Loucy (cell line): ENCODE data around the gene UGT1A1.

Experiments
- H2AFZ ChIP-seq: fragments of 200-600 bp; sonication (generic); 2 replicates; pipeline ENCODE4 v1.6.0; 2016; ENCODE audit warnings: antibody characterized with exemption, mild to moderate bottlenecking, low read length, moderate library complexity
- H3F3A ChIP-seq: fragments of 200-600 bp; 2 replicates; pipeline ENCODE4 v1.6.0; 2016; ENCODE audit warnings: antibody characterized with exemption, low read depth, mild to moderate bottlenecking
- H3K27me3 ChIP-seq: fragments of 200-600 bp; sonication (generic); 2 replicates; pipeline ENCODE4 v1.6.1; 2014; ENCODE audit warnings: low read length, mild to moderate bottlenecking; ENCODE audit not compliant: insufficient read depth, poor library complexity, severe bottlenecking
- H3K36me3 ChIP-seq: fragments of 200-600 bp; sonication (generic); 2 replicates; pipeline ENCODE4 v1.6.1; 2016; ENCODE audit warnings: low read length; ENCODE audit not compliant: insufficient read depth
- H3K4me1 ChIP-seq: fragments of 200-600 bp; sonication (generic); 2 replicates; pipeline ENCODE4 v1.5.1; 2014; ENCODE audit warnings: low read length, mild to moderate bottlenecking; ENCODE audit not compliant: insufficient read depth, poor library complexity, severe bottlenecking
- H3K4me2 ChIP-seq: fragments of 200-600 bp; sonication (generic); 2 replicates; pipeline ENCODE4 v1.6.0; 2014; ENCODE audit warnings: antibody characterized with exemption, low read length, low read depth, mild to moderate bottlenecking; ENCODE audit not compliant: poor library complexity, severe bottlenecking
- H3K4me3 ChIP-seq: fragments of 200-600 bp; sonication (generic); 2 replicates; pipeline ENCODE4 v1.5.1; 2014; ENCODE audit warnings: low read length, mild to moderate bottlenecking, mixed read lengths; ENCODE audit not compliant: poor library complexity, severe bottlenecking
- H3K79me2 ChIP-seq: fragments of 200-600 bp; sonication (generic); 2 replicates; pipeline ENCODE4 v1.6.1; 2014; ENCODE audit warnings: low read length; ENCODE audit not compliant: insufficient read depth
- H3K9ac ChIP-seq: fragments of 200-600 bp; sonication (generic); 2 replicates; pipeline ENCODE4 v1.6.0; 2014; ENCODE audit warnings: mild to moderate bottlenecking, low read depth, low read length, moderate library complexity; ENCODE audit not compliant: poor library complexity, severe bottlenecking
- H3K9me2 ChIP-seq: fragments of 200-600 bp; sonication (generic); replicated peaks from 2 replicates; pipeline ENCODE4 v1.6.1; 2016; ENCODE audit warnings: low read depth, low read length, mixed read lengths
- H3K9me3 ChIP-seq: fragments of 200-600 bp; sonication (generic); 2 replicates; pipeline ENCODE4 v1.6.1; 2014; ENCODE audit warnings: mild to moderate bottlenecking, antibody characterized with exemption, low read length, low read depth; ENCODE audit not compliant: insufficient read depth
- H4K20me1 ChIP-seq: fragments of 200-600 bp; sonication (generic); 2 replicates; pipeline ENCODE4 v1.6.0; 2014; ENCODE audit warnings: antibody characterized with exemption, low read length, mild to moderate bottlenecking; ENCODE audit not compliant: insufficient read depth, poor library complexity, severe bottlenecking
- CTCF ChIP-seq: fragments of 200-600 bp; sonication (generic); conservative IDR thresholded peaks from 2 replicates; pipeline ENCODE4 v1.5.1; 2014; ENCODE audit warnings: mild to moderate bottlenecking, antibody characterized with exemption, low read length
- EZH2phosphoT487 ChIP-seq: fragments of 200-600 bp; IDR thresholded peaks from 2 replicates; pipeline ENCODE4 v1.6.1; 2018; ENCODE audit warnings: antibody characterized with exemption, mild to moderate bottlenecking, moderate library complexity, borderline replicate concordance

Gene UGT1A1

GRCh38 chr2:233760043-233760442, at the start of gene UGT1A1:
UGT1A1 (plus strand) TSS chr2:233760270; CDS start chr2:233760288, 18 bp downstream.
- Histone ChIP-seq H3K79me2 (no peaks in the 10 kb centered on the region), H3F3A (no peaks in the 10 kb centered on the region)
- TF ChIP-seq EZH2phosphoT487 = no peak
- no peak for TF ChIP-seq CTCF

GRCh38 chr2:233711312-233712008, 48.6 kb upstream of the UGT1A1 start:
- no peak overlapping the region for H3K4me2 ChIP-seq
- peak; percentile 96 for TF ChIP-seq CTCF
- no peak for TF ChIP-seq EZH2phosphoT487

More at GRCh38 chr2:233760043-233760442, at the start of gene UGT1A1:
- no peak within 1 kb of the TSS for H2AFZ ChIP-seq
- no peaks in the 10 kb centered on the region for H3K27me3 ChIP-seq
- H3K4me2 ChIP-seq = no peak within 1 kb of the TSS
- H3K9ac ChIP-seq = no peak within 1 kb of the TSS
- H4K20me1 ChIP-seq = no peaks in the 10 kb centered on the region
- H3K9me2 ChIP-seq = no peaks in the 10 kb centered on the region
- H3K4me3 ChIP-seq = no peak within 1 kb of the TSS
- H3K36me3 ChIP-seq = no peaks in the 10 kb centered on the region
- no peaks in the 10 kb centered on the region for H3K9me3 ChIP-seq
- H3K4me1 ChIP-seq = no peaks in the 10 kb centered on the region

GRCh38 chr2:233712611-233713261, 47.3 kb upstream of the UGT1A1 start, which contains the start of gene UGT1A5:
UGT1A5 (plus strand) TSS chr2:233712907; CDS start chr2:233712992, 85 bp downstream.
- TF ChIP-seq EZH2phosphoT487 (no peak), CTCF (no peak)
- no peaks in the 10 kb centered on the region for H3F3A ChIP-seq
- no peaks in the 10 kb centered on the region for H3K79me2 ChIP-seq
- H3K9me2 ChIP-seq = no peaks in the 10 kb centered on the region
- no peaks in the 10 kb centered on the region for H3K27me3 ChIP-seq
- no peaks in the 10 kb centered on the region for H3K9me3 ChIP-seq
- H3K4me1 ChIP-seq = no peaks in the 10 kb centered on the region
- H3K9ac ChIP-seq = no peak within 1 kb of the TSS
- no peaks in the 10 kb centered on the region for H4K20me1 ChIP-seq
- no peaks in the 10 kb centered on the region for H3K36me3 ChIP-seq
- no peak within 1 kb of the TSS for H3K4me3 ChIP-seq
- H2AFZ ChIP-seq = no peak within 1 kb of the TSS
- no peak within 1 kb of the TSS for H3K4me2 ChIP-seq

More at GRCh38 chr2:233711312-233712008, 48.6 kb upstream of the UGT1A1 start:
- H3K9ac ChIP-seq = no peak overlapping the region
- H3K36me3 ChIP-seq = no peaks in the 10 kb centered on the region
- no peak overlapping the region for H3K4me3 ChIP-seq
- H3K27me3 ChIP-seq = no peaks in the 10 kb centered on the region
- H2AFZ ChIP-seq = no peak overlapping the region
- H3K9me3 ChIP-seq = no peaks in the 10 kb centered on the region
- H3F3A ChIP-seq = no peaks in the 10 kb centered on the region
- H3K4me1 ChIP-seq = no peaks in the 10 kb centered on the region
- H3K79me2 ChIP-seq = no peaks in the 10 kb centered on the region
- H4K20me1 ChIP-seq = no peaks in the 10 kb centered on the region
- H3K9me2 ChIP-seq = no peaks in the 10 kb centered on the region
